ENCODE data around the gene HSPA9. TPM values are rescaled to one million over a fixed set of nuclear protein-coding genes. Genes with fewer than 3 reads are reported as not detected.

The HSPA9 gene
- total RNA-seq, 1 experiment from 2014 or later = 414 TPM

GRCh38 chr5:138542956-138543729 is 32.1 kb downstream of the HSPA9 start, which contains the start of gene ETF1 (continued):
- TF ChIP-seq AFF4 (CRISPR knock-in tag; IDR thresholded peaks at IDR 0.05; ENCODE audit: borderline replicate concordance) (no peak), ZNF263 (CRISPR knock-in tag; IDR thresholded peaks at IDR 0.05; ENCODE audit: low read depth) (no peak), MLX (CRISPR knock-in tag; IDR thresholded peaks at IDR 0.05) (no peak), ZNF138 (CRISPR knock-in tag; conservative IDR thresholded peaks at IDR 0.05) (no peak), STAT6 (CRISPR knock-in tag; conservative IDR thresholded peaks at IDR 0.05; ENCODE audit: low read depth) (no peak), ZNF281 (CRISPR knock-in tag; IDR thresholded peaks at IDR 0.05) (0 out of 2 replicates have a peak, but pooled peaks have one; percentile 23), ZSCAN18 (CRISPR knock-in tag; IDR thresholded peaks at IDR 0.05) (no peak), IRF1 (CRISPR knock-in tag; IDR thresholded peaks at IDR 0.05) (no peak), E2F1 (CRISPR knock-in tag; IDR thresholded peaks at IDR 0.05) (no peak)

Measured in WTC11 (cell line).